Ovary (tissue), 3 donors: ENCODE data around the gene LRP11.

Source experiments
- CTCF ChIP-seq, 3 donors: fragments of 450-650 bp in 2 of 3; fragments of 200-600 bp in 1 of 3; IDR thresholded peaks; one replicate each; pipeline versions ENCODE4 v1.5.1 to v1.8.0; 2016 to 2022; ENCODE audit warnings: antibody characterized with exemption in 3 of 3, mild to moderate bottlenecking in 1 of 3
- POLR2A ChIP-seq: fragments of 450-650 bp; IDR thresholded peaks from one replicate; pipeline ENCODE4 v1.6.1; 2017; ENCODE audit warnings: antibody characterized with exemption, mild to moderate bottlenecking, moderate library complexity
- donor health status: DM: no; HTN: no; CAD: no.

DNA sequence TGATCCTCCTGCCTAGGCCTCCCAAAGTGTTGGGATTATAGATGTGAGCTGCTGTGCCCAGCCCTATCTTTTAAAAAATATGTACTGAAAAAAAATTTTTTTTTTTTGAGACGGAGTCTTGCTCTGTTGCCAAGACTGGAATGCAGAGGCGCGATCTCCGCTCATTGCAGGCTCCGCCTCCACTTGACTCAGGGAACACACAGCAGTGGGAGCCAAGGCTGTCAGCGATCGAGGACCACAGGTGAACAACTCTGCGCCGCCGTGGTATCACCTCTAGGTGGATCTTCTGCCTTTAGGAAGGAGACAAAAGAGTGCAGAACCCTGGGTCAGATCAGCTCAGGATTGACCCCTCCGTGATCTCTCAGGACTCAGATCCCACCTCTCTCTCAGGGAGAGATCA, 20.1 kb upstream of the LRP11 start:
- TF ChIP-seq CTCF (IDR thresholded peaks at IDR 0.05) (no peak), POLR2A (no peak)
